ENCODE measurements around the gene PPP2R5B.
A peak's percentile ranks its signal among the peaks of the same experiment; 100 is the strongest.

PPP2R5B gene

GRCh38 chr11:64923944-64924909 lies at the start of gene PPP2R5B:
TSS of gene PPP2R5B (plus strand) at chr11:64924689. CDS start at chr11:64925735, 1,046 bp downstream.
- DNase-seq (ENCODE audit: low read depth, low spot score) = peak; percentile 65

GRCh38 chr11:64875369-64876228 lies 48.9 kb upstream of the PPP2R5B start:
- no peak for DNase-seq (ENCODE audit: low read depth, low spot score)

GRCh38 chr11:64876229-64876750 lies 48.2 kb upstream of the PPP2R5B start:
- no peak for DNase-seq (ENCODE audit: low read depth, low spot score)

- no peak for DNase-seq (ENCODE audit: low read depth, low spot score)
These were observed 47.6 kb upstream of the PPP2R5B start for GRCh38 chr11:64876835-64877341.

- DNase-seq (ENCODE audit: low read depth, low spot score) = no peak
These were observed 46.9 kb upstream of the PPP2R5B start for GRCh38 chr11:64877390-64878222.

DNA sequence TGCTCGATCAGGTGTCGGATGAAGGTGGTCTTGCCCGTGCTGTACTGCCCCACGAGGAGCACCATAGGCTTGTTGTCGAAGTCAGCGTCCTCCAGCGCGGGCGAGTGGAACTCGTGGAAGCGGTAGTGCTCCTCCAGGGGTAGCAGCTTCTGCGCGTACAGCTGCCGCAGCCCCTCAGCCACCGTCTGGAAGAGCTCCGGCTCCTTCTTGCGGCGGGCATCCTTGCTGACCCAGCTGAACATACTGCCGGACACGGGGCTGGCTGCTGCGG lies 46.3 kb upstream of the PPP2R5B start:
- DNase-seq (ENCODE audit: low read depth, low spot score) = no peak

DNA sequence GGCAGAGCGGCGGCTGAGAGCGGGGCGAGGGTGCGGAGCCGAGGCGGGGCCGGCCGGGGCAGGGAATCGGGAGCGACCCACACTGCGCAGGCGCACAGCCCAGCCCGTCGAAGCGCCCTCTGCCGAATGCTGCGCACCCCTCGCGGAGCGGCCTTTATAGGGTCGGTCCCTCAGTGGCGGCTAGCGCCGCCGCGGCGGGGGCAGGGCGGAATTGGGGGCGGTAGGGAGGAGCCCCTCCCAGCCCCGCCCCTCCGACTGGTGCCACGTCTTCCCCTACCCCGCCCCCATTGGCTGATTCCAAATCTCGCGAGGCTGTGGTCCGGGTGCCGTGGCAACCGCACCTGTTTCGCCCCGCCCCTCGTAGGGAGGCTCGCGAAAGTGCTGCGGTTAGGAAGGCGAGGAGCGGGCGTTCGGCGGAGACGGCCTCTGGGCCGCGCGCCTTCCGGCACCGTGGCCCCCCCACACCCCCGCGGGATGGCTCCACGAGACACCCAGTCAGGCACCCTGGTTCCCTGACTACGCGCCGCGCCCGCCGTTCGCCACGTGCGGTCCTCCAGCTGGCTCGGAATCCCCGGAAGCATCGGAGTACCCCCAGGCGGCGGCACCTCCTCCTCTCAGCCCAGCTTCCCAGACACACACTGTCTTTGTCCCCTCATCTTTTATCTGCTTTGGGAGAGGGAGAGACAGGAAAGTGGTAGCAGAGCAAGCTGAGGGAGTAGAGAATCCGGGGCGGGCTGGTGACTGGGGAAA lies 45.8 kb upstream of the PPP2R5B start, which contains the start of gene EHD1:
EHD1 (minus strand) TSS at position 128 of the 750 bp plus-strand sequence. CDS start 157 bp downstream, outside the sequence.
- peak; percentile 89 for DNase-seq (ENCODE audit: low read depth, low spot score)

- no peak for DNase-seq (ENCODE audit: low read depth, low spot score)
These were observed 45.1 kb upstream of the PPP2R5B start for GRCh38 chr11:64879244-64879900.

DNA sequence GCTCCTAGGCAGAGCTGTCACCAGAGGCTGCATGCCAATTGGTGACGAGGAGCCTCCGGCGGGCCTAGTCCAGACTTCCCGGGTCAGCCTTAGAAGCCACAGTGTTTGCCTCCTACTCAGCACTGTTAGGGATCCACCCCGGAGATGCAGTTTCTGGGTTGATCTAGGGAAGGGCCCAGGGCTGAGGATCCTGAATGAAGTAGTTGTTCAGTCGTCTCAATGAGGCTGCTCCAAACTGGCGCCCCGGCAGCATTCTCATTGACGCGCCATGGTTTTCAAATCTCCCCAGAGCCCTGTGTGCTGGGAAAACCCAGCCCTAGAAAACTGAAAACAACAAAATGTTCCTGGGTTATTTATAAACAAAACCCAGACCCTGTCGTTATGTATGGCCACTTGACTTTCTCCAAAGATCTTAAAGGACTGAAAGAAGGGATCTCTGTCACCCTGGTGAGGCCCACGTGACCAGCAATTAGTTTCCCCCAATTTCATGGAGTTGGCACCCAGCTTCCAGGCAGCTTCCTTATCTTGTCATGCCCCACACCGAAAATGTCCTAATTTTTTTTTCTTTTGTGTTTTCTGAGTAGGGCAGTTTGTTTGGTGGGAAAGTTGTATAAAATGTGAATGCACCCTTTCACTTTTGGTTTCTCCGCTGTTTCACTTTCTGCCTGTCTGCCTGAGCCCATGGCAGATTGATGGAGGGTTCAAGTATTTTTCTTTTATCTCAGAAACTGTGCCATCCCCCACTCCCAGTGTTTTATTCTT lies 44.1 kb upstream of the PPP2R5B start:
- no peak for DNase-seq (ENCODE audit: low read depth, low spot score)

DNA sequence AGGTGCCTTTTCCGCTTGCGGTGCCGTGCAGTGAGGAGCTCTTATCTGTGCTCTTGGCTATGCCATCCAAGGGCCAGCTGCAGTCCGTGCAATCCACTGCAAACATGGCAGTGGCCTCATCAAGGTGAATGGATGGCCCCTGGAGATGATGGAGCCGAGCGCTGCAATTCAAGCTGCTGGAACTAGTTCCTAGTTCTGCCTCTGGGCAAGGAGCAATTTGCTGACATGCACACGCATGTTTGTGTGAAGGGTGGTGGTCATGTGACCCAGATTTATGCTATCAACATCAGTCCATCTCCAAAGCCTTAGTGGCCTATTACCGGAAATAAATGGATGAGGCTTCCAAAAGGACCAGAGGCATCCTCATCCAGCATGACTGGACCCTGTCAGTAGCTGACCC lies 43.0 kb upstream of the PPP2R5B start:
- DNase-seq (ENCODE audit: low read depth, low spot score) = no peak

GRCh38 chr11:64882243-64882642 lies 42.2 kb upstream of the PPP2R5B start:
- DNase-seq (ENCODE audit: low read depth, low spot score) = no peak

DNA sequence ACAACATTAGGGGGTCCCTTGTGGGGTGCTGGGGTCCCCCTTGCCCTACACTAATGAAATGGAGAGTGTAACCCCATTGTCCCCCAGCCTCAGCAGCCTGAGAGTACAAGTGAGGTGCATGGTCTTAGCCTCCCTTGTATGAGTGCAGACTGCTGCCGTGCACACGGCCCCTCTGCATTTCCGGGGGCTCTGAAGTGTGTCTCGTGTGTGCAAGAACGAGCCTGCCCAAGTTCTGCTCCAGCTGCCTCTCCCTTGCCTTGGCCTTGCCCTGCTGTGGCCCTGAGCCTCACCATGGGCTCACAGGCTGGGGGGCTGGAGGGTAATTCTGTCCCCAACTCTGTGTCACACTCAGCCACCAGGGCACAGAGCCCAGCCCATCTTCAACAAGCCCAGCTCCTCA lies 40.9 kb upstream of the PPP2R5B start:
- no peak for DNase-seq (ENCODE audit: low read depth, low spot score)

DNA sequence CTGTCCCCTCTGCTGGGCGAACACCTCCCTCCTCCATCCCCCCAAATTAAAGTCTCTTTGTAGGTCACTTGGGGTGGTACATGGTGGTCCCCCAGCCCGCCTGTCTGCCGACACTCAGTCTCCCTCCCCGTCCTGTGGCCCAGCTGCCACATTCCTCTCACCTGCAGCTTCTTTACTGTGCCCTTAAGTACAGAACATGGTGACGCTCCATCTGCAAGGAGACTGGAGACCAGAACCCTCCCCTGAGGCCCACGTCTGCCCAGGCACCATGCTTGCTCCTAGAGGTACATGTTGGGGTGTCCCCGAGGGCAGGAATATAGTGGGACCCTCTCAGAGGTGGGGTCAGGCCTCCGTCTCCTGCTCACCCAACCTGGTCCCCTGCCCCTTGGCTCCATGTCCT lies 40.5 kb upstream of the PPP2R5B start:
- no peak for DNase-seq (ENCODE audit: low read depth, low spot score)

DNA sequence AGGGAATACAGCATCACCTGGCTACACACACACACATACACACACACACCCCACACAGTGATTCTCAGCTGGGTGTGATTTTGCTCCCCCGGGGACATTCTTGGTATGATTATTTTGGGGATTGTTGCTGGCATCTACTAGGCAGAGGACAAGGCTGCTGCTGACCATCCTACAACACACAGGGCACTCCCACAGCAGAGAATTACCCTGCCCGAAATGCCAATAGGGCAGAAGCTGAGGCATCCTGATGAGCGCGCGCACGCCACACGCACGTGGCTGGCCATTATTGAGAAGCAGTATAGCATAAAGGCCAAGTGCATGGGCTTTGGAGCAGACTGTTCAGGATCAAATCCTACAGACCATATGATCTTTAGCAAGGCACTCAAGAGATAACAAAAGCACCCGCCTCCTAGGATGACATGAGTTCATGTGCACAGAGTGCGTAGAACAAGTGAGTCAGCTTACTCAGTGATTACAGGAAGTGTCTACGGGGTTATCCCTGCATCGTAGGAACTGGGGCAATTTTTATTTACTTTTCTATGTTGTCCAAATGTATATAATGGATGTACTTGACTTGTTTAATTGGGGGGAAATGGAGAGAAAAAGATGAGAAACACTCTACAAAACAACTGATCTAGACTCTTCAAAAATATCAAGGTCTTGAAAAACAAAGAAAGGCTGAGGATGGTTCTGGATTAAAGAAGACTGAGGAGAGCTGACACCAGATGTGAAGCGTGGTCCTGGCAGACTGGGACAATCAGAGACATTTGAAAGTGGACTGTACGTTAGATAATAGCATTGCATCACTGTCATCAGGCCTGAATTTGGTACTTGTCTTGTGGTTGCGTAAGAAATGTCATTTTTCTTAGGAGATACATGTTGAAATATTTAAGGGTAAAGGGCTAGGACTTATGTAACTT lies 38.9 kb upstream of the PPP2R5B start:
- DNase-seq (ENCODE audit: low read depth, low spot score) = no peak

DNA sequence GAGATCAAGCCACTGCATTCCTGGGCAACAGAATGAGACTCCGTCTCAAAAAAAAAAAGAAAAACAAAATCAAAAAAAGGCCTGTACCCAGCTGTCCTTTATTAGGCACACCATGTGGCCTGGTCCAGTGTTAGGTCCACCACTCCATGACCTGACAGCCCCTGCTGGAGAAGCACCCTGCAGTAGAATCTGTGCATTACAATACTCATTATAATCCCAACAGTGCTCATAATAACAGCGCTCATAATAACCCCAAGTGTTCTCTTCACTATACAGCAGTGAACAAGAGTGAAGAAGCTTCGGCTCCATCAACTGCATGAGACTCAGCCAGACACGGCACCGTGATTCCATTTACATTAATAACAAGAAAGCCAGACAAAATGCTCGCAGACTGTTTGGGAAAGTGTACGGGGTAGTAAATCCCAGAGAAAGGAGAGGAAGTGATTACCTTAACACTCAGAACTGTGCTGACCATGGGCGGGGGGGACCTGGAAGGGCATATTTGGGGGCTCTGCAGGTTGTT lies 37.2 kb upstream of the PPP2R5B start:
- no peak for DNase-seq (ENCODE audit: low read depth, low spot score)

GRCh38 chr11:64887757-64888405 lies 36.6 kb upstream of the PPP2R5B start:
- DNase-seq (ENCODE audit: low read depth, low spot score) = no peak

- DNase-seq (ENCODE audit: low read depth, low spot score) = no peak
These were observed 36.1 kb upstream of the PPP2R5B start for GRCh38 chr11:64888406-64888728.
